ENCODE data around the gene TRPM3.
"Not testable (repeated sequence)": the region's sequence is repeated elsewhere in the genome, so short reads cannot be mapped to it uniquely, and the experiment has no call there.

TRPM3 gene

DNA sequence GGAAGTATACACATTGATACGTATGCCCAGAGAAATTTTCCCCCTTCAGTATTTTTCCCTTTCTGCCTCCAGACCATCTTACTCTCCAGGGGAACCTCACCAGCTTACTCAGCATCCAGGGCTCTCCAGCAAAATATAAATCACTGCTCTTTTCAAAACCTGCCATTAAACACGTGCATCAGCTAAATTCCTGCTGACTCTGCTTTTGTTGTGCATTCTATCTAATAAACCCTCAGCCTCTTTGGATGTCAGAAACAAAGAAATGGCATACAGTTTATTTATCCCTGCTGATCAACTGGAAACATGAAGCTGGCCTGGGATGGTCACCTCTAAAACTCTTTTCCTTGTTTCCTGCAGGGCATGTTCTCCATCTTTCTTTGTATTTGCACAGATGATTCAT lies 126.8 kb downstream of the TRPM3 start:
- no peak for DNase-seq

DNA sequence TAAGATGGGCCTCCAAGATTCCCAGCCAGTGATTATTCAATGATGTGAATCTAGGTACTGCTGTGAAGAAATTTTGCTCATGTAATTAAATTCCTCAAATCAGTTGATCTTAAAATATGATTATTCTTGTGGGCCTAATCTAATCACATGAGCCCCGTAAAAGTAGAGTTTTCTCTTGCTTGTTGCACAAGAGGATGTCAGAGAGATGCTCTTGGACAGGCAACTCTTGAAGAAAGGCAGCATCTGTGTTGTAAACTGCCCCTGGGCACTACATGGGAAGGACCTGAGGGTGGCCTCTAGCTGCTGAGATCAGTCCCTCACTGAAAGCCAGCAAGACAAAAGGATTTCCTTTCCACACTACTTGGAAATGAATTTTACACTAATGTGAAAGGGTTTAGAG lies 132.9 kb downstream of the TRPM3 start:
- no peak for DNase-seq

DNA sequence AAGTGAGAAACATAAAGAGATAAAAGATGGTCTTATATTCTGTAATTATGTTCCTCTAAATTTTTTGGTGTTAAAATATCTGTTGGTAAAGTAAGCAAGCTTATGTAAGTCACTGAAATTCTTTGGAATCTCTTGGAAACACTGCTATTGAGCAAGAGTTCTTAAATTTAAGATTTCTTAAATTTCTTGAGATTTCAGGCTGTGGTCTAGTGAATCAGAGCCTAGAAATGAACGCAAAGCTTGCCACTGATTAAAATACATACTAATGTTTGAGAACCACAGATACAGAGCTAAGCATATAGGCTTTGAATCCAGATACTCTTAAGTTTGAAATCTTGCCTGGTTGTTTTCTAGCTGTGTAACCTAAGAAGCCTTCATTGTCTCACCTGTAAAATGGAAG lies 133.4 kb downstream of the TRPM3 start:
- DNase-seq = no peak

DNA sequence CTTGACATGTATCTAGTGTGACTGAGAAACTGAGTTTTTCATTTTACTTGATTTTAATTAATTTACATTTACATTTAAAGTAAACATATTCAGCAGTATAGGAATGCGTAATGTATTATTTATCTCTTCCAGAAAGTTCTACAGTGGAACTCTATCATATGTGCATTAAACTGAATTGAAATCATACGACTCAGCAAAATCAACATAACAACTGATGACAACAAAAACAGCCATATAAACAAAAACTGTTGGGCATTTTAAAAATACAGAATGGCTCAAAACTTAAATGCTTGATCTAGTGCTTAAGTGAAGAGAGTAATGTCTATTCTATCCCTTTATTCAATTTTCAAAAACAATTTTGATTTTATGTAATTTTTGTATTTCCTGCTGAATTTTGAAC lies 134.4 kb downstream of the TRPM3 start:
- DNase-seq = no peak

DNA sequence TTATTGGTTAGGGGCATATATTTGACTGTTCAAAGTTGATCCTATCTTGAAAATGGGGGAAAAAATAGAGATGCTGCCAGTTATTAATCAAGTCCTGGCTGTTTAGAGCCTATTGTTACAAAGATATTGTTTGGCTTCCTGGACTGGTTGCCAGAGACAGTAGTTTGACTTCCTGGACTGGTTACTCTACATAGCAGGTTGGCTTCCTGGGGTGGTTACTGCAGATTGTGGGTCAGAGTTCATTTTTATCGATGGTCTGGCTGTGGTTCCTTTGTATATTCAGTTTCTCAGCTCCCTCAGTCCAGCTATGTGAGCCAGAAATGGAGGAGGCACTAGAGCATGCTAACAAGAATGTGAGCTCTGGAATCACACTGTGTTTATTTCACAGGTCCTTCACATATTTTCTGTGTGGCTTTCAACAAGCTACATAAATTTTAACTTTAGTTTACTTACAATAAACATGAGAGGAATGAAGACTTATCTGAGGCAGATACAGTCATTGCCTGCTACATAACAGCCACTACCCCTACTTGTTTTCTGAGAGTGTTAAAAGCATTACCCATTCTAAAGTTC lies 137.6 kb downstream of the TRPM3 start:
- no peak for DNase-seq

DNA sequence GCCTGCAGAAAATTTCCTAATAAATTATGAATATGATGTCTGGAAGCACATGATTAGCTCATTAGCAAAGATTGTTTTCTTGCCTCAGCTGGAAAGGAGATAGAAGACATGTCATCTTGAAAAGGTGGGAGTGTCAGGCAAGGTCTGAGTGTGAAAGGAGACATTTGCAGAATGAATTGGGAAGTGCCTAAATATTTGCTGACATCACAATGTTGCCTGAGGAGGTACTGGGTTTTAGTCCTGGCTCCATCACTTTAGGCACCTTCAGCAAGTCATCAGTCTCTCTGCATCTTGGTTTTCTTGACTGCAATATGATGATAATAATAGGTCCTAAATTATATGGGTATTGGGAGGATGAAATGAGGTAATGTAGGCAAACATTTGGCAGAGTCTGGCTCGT lies 140.1 kb downstream of the TRPM3 start:
- no peak for DNase-seq

DNA sequence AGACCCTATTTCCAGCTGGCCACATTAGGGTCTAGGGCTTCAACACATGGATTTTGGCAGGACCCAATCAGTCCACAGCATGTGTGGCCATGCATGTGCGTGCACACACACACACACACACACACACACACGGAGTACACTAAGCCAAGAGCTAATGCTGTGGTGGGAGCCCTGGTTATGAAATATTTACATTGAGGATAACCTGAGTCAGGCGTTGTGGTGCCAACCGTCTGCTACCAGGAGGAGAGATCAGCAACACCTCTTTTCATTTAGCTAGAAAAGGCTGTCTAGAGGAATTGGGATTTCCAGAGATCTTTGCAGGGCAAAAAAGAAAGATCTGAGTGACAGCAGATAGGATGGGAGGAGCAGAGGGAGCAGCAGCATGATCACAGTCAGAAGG lies 141.5 kb downstream of the TRPM3 start:
- no peak for DNase-seq

DNA sequence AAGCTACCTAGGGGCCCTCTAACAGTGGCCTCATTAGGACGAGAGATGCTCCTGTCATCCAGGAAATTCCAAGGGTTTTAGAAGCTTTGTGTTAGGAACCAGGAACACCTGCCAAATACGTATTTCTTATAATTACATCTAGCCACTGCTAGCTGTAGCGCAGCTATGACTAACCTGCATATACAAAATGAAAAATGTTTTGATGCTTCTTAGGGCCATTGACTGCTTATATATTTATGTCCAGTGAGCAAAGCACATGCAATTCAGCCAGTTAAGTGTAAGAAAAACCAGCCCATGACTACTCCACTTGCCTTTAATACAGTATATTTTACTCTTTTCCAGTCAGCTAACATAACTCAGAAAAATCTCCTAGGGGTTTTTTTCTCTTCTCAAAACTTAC lies 143.3 kb downstream of the TRPM3 start:
- DNase-seq = no peak

DNA sequence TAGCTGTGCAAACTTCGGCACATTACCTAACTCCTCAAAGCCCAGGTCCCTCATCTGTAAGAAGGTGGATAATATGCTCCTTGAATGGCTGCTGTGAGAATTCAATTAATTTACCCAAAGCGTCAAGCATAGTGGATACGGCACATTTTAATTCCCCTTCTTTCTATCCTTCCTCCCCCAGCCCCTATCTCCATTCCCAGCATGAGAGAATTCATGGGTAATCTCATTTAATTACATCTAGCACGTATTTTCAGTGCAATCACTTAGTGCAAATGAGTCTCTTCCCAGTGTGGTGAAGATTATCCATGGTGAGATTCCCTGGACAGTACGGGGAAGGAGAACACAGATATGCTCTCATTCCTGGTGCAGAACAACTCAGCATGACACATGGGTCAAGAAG lies 145.6 kb downstream of the TRPM3 start:
- DNase-seq = no peak

DNA sequence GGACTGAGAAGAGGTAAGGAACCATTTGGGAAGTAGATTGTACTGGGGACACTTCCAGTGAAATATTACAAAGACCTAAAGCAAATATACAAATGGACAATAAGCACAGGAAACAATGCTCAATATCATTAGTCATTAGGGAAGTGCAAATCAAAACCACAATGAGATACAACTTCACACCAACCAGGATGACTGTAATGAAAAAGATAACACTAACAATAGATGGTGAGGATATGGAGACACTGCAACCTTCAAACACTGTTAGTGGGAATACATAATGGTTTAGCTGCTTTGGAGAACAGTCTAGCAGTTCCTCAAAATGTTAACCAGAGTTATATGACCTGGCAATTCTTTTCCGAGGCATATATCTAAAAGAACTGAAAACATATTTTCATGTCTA lies 149.7 kb downstream of the TRPM3 start:
- no peak for DNase-seq

DNA sequence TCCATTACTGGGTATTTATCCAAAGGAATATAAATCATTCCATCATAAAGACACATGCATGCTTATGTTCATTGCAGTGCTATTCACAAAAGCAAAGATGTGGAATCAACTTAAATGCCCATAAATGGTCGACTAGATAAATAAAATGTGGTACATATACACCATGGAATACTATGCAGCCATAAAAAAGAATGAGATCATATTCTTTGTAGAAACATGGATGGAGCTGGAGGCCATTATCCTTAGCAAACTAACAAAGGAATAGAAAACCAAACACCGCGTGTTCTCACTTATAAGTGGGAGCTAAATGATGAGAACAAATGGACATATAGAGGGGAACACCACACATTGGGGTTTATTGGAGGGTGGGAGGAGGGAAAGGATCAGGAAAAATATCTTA lies 155.0 kb downstream of the TRPM3 start:
- DNase-seq = not testable (repeated sequence)

DNA sequence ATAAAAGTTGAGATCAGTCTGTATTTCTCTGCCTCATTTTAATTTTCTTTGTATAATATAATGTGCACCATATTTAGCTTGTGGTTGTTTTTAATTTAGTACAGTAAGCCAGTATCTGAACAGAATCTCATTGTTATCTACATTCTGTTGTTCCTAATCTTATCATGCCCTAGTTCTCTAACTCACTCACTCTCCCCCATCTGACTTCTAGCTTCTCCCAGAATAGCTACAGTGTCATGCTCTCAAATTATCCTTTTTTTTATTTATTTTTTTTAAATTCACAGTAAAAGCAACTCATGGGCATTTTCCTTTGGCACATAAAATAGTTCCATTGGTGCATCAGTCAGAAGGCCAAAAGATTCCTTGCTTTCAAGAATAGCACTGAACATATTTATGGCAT lies 156.6 kb downstream of the TRPM3 start:
- DNase-seq = no peak

DNA sequence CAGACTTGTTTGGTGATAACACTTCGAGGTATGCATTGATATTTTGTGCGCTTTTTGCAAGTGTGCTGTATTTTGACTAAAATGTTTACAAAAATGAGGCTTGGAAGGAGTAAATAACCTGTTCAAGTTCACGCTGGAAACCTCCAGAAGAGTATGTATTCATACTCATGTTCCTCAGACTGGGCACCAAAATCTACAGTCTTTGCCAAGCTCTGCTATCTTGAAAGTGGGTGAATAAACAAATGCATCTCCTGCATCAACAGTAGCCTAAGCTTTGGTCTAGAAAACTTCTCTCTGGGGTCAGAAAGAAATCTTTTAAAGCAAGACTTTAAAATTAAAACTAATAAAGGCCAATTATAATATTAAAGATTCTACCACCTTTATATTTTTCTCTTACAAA lies 157.9 kb downstream of the TRPM3 start:
- DNase-seq = no peak

DNA sequence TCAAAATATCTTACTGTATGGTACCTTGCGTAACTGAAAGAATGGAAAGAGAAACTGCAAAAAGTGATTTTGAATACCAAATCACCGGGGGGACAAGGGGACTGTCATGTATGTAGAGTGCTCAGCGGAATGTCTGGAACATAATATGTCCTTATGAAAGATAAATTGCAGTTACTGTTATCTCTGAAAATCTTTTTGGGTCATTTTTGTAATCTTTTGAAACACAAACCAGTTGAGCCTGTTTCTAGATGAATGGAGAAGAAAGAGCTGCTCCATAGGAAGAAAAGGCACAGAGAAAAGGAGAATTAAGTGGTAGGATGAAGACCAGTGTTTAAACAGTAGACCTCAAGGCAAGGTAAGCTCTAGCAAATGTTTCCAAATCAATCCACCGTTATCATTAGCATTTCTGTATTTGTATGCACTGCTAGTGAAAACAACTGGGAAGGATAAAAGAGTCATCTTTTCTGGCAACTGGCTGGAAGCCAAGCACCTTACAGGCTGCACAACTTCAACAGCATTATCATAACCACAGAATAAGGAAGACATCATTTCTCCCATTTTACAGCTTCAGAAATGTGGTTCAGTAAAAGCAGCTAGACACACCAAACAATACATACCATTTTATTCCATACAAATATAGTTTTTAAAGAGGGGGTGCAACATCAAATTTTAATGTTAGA lies 158.5 kb downstream of the TRPM3 start:
- DNase-seq = no peak

DNA sequence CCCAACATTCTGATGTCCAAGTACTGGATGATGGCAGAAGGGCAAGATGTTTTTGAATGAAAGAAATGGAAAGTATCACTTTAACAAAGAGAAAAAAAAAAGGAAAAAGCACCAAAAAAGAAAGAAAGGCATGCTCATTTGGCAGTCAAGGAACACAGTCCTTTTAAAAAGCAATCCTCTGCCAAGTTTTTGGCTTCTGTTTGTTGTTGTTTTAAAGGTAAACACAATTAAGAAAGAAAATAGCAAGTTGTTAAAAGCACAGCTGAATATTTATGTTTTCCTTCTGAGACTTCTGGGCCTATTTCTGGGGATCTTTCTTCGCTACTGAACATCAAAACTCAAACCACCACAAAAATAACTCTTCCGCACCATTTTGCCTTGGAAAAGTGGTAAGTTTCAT lies 162.1 kb downstream of the TRPM3 start:
- DNase-seq = no peak

DNA sequence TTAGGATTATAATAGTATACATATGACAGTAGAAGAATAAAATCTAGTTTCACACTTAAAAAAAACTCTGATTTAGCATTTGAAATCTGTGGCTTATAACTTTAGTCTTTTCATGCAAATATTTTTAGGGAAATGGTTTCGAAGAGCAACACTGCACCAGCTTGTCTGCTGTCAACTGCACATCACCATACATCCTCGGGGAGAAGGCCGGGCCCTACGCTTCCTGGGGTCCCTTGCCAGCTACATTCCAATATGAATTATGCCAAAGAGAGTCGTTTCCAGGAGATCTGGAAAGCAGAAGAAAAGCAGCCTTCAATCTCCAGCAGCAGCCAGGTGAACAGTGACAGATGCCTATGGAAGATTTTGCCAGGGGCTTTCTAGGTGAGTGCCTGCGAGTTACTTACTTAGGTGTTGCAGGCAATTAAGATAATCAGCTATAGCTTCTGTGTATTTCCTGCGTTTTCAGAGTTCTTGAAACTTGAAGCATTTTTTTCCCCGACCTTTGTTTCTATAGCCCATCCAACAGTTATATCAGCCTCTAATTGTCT lies 166.8 kb downstream of the TRPM3 start:
- DNase-seq = no peak

DNA sequence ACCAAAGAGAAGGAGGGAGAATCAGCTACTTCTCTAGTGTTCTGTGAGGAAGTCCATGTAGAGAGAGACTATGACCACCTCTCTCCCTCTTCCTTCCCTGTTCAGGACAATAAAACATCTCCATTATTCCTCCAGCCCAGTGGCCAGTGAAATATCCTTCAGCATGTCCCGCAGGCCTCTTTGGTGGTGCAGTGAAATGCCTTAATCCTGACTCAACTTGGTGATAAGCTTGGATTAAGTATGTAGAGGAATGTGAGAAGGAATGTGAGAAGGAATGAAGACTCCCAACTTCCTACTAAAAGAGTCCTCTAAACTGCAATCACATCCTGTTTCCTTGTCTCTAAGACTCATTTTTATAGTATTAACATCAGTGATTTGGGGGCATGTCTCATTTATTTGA lies 167.3 kb downstream of the TRPM3 start:
- no peak for DNase-seq

DNA sequence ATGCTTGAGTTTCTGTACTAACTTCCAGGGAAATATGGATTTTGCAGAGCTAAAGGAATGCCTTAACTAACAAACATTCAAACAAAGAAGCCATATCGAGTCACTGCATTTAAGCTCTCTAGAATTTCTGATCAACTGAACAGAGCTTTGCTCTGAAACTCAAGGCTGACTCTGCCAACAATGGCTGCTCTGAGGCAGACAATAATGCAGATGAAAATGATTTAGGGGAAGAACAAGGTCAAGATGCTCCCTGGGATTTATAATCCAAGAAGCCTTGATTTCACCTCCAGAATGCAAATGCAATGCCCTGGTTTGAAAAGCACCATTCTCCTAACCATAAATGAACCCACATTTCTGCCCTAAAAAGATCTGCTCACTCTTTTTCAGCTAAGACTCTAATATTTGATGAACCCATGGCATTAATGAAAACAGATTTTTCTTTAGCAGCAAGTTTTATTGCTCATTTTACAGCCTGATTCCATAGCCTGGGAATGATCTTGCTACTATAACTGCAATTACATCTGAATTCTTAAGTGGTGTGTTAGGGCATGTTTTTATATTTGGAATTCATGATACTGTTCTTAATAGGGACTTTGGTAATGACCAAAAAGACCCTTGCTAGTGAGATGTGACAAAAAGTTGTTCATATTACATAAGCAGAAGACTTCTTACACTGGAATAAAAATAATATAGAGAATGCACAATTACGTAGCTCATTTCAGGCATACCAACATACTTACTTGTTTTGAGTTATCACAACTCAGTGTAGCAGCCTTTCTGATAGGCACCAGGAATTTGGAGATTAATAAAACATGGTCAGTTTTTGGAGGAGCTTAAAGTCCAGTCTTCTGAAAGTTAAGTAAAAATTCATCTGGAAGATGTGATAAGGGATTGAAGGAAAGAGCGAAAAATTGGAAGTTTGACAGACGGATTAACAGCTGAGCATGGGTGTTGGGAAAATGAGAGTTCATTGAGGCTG lies 169.4 kb downstream of the TRPM3 start:
- no peak for DNase-seq

DNA sequence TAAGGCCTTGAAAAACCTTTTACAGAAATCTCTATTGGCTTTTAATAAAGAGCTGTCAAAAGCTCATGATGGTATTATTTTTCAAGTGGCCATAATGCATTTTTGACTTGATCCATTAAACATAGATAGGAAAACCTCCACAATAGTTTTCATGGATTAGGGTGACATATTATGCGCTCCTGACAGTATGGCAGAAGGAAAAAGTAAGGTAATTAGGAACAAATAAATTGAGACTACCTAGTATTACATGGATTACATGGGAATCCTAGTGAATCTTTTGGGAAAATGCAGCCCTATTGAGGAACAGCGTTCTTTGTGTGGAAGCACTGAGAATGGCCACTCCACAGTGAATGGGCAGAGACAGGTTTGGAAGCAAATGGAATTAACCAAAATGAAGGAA lies 171.2 kb downstream of the TRPM3 start:
- no peak for DNase-seq

DNA sequence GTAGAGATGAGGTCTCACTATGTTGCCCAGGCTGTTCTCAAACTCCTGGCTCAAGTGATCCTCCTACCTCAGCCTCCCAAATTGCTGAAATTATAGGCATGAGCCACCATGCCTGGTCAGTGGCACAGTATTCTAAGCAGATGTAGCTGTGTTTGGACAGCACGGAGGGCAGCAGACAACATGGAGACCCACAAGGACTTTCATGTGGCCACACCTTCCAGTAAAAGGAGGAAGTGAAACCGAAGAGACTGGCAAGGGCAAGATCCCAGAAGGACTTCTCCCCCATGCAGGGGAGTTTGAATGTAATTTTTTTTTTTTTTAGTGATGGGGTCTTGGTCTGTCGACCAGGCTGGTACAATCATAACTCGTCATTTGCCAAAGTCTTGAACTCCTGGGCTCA lies 172.2 kb downstream of the TRPM3 start:
- DNase-seq = no peak

DNA sequence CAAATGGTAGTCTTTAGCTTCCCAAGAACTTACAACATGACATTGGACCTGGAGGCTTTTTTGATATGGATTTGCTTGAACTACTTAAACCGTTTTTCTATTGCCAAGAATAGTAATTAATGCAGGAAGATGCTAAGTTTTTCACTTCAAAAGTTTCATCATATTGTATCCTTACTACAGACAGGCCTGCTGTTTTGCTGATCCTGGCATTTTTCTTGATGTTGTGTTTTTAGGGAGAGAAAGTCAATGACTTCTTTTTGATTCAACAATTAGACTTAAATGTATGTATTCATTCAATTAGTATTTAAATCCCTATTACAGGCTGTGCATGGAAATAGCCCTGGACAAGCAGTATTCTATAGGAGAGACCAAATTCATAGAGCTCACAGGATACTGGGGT lies 172.7 kb downstream of the TRPM3 start:
- no peak for DNase-seq

DNA sequence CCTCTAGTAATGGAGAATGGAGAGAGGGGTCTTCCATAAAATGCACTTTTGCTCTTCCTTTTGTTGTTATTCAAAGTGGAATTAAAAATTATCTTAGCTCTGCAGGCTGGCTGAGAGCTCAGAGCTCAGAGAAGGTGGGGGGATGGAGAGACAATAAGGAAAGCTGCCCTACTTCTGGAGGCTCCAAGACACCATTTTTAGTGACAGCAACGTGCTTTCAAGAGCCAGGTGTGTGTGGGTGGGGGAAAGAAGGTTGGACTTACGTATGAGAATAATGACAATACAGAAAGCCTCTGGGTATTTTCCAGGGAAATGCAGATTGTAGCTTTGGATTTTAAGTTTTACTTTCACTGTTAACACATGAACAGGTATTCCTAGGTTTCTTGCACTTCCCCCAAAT lies 173.9 kb downstream of the TRPM3 start:
- no peak for DNase-seq

DNA sequence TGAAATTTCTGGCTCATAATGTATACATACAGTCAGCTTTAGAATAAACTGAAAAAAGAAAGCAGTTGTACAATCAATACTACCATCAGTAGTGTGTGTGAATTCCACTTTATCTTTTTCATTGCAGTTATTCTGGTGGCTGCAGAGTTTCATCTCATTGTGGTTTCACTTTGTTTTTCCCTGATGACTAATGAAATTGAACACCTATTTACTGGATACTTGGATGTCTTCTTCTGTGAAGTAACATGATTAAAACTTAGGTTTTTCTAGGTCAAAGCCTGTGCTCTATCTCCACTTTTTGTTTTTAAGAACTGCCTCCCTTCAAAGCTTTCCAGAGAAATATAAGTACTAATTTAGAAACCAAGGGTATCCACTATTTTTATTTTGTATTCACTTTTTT lies 174.3 kb downstream of the TRPM3 start:
- no peak for DNase-seq

DNA sequence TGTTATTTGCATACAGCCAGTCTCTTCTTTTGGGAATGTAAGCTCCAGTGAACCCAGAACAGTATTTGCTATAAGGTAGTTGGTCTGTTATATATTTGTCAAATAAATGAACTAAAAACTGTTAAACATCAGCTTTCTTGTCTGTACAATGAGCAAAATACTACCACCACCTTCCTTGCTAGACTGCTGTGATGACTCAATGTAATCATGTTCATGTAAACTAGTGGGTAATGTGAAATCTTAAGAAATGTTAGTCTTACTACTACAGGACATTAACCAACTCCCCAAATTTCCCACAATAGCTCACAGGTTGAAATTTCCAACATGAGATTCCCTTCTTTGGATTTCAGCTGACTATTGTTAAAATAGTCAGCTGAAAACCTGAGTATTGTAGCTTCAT lies 176.1 kb downstream of the TRPM3 start:
- no peak for DNase-seq

Measured in DMS53 (cell line).